ENCODE results near the gene KRTAP4-5. TPM values are rescaled to one million over a fixed set of nuclear protein-coding genes. Genes with fewer than 3 reads are reported as not detected.
"Not testable (repeated sequence)": the region's sequence is repeated elsewhere in the genome, so short reads cannot be mapped to it uniquely, and the experiment has no call there.

The KRTAP4-5 gene
- total RNA-seq, 3 donors from 2014 or later (not counting 1 experiment from before 2014, with no cell fraction given), result not detected

- DNase-seq (no peak), ATAC-seq (no peak)
- peaks cover 10 to 26% of the 10 kb centered on the region in 2 donors for H3K27me3 Mint-ChIP-seq (ENCODE audit: low read depth in 2 of 2)
- 88% methylated on average over 5 of the region's 7 CpGs for WGBS (ENCODE audit: insufficient coverage)
- H3K27ac Mint-ChIP-seq, result no peak overlapping the region
- Histone ChIP-seq H3K4me3 (ENCODE audit: low read length) (no peak overlapping the region), H3K27me3 (ENCODE audit: control insufficient read depth, insufficient read depth, low read length) (no peaks in the 10 kb centered on the region), H3K27ac (ENCODE audit: low read length) (no peak overlapping the region), H3K4me1 (ENCODE audit: control insufficient read depth, insufficient read depth, low read length) (no peaks in the 10 kb centered on the region), H3K9me3 (ENCODE audit: control insufficient read depth, insufficient read depth, low read length) (no peaks in the 10 kb centered on the region), H3K36me3 (ENCODE audit: control insufficient read depth, insufficient read depth, low read length) (no peaks in the 10 kb centered on the region)
- H3K9me3 Mint-ChIP-seq, result no peaks in the 10 kb centered on the region
- no peaks in the 10 kb centered on the region for H3K4me1 Mint-ChIP-seq
- TF ChIP-seq CTCF (IDR thresholded peaks at IDR 0.05), result no peak
- H3K4me3 Mint-ChIP-seq, result no peak overlapping the region
- no peaks in the 10 kb centered on the region for H3K36me3 Mint-ChIP-seq
- intact Hi-C loops (cut with micrococcal nuclease), result no loop called here
Observed at GRCh38 chr17:41163828-41164227, 14.2 kb upstream of the KRTAP4-5 start.

GRCh38 chr17:41160648-41161047 lies 11.0 kb upstream of the KRTAP4-5 start, which contains the start of gene KRTAP4-4:
Gene KRTAP4-4 (minus strand): TSS chr17:41160748. CDS start chr17:41160691, 57 bp downstream.
- Histone ChIP-seq H3K4me1 (ENCODE audit: control insufficient read depth, insufficient read depth, low read length) (no peaks in the 10 kb centered on the region), H3K9me3 (ENCODE audit: control insufficient read depth, insufficient read depth, low read length) (no peaks in the 10 kb centered on the region), H3K27ac (ENCODE audit: low read length) (no peak within 1 kb of the TSS), H3K27me3 (ENCODE audit: control insufficient read depth, insufficient read depth, low read length) (peaks cover 14% of the 10 kb centered on the region), H3K4me3 (ENCODE audit: low read length) (no peak within 1 kb of the TSS), H3K36me3 (ENCODE audit: control insufficient read depth, insufficient read depth, low read length) (no peaks in the 10 kb centered on the region)
- DNase-seq (no peak), ATAC-seq (no peak)
- Mint-ChIP-seq H3K36me3 (no peaks in the 10 kb centered on the region), H3K4me3 (no peak within 1 kb of the TSS), H3K27ac (no peak within 1 kb of the TSS), H3K4me1 (no peaks in the 10 kb centered on the region), H3K27me3 (ENCODE audit: low read depth in 2 of 2) (peaks cover 25 to 50% of the 10 kb centered on the region in 2 donors), H3K9me3 (no peaks in the 10 kb centered on the region)
- 92% methylated on average over 1 of the region's 1 CpG for whole genome bisulfite sequencing (ENCODE audit: insufficient coverage)
- no peak for TF ChIP-seq CTCF (IDR thresholded peaks at IDR 0.05)
- intact Hi-C loops (cut with micrococcal nuclease), result no loop called here

GRCh38 chr17:41160190-41160589 lies 10.6 kb upstream of the KRTAP4-5 start:
- intact Hi-C loops (cut with micrococcal nuclease); ATAC-seq; H3K36me3 Mint-ChIP-seq; H3K9me3 ChIP-seq (ENCODE audit: control insufficient read depth, insufficient read depth, low read length); DNase-seq; H3K27ac ChIP-seq (ENCODE audit: low read length); H3K4me1 Mint-ChIP-seq; H3K9me3 Mint-ChIP-seq; H3K36me3 ChIP-seq (ENCODE audit: control insufficient read depth, insufficient read depth, low read length); H3K4me3 ChIP-seq (ENCODE audit: low read length); H3K4me1 ChIP-seq (ENCODE audit: control insufficient read depth, insufficient read depth, low read length); H3K4me3 Mint-ChIP-seq; H3K27ac Mint-ChIP-seq: not testable (repeated sequence)
- peaks cover 16% of the 10 kb centered on the region for H3K27me3 ChIP-seq (ENCODE audit: control insufficient read depth, insufficient read depth, low read length)
- H3K27me3 Mint-ChIP-seq (ENCODE audit: low read depth in 2 of 2), result peaks cover 25 to 55% of the 10 kb centered on the region in 2 donors
- WGBS (ENCODE audit: insufficient coverage), result 93% methylated on average over 3 of the region's 3 CpGs

- no peaks in the 10 kb centered on the region for H3K4me1 Mint-ChIP-seq
- Histone ChIP-seq H3K4me1 (ENCODE audit: control insufficient read depth, insufficient read depth, low read length) (no peaks in the 10 kb centered on the region), H3K4me3 (ENCODE audit: low read length) (no peak overlapping the region), H3K36me3 (ENCODE audit: control insufficient read depth, insufficient read depth, low read length) (no peaks in the 10 kb centered on the region), H3K27ac (ENCODE audit: low read length) (no peak overlapping the region), H3K9me3 (ENCODE audit: control insufficient read depth, insufficient read depth, low read length) (no peaks in the 10 kb centered on the region), H3K27me3 (ENCODE audit: control insufficient read depth, insufficient read depth, low read length) (peaks cover 16% of the 10 kb centered on the region)
- no peak overlapping the region for H3K4me3 Mint-ChIP-seq
- WGBS (ENCODE audit: insufficient coverage), result 37% methylated on average over 2 of the region's 2 CpGs
- peaks cover 39 to 49% of the 10 kb centered on the region in 2 donors for H3K27me3 Mint-ChIP-seq (ENCODE audit: low read depth in 2 of 2)
- intact Hi-C loops (cut with micrococcal nuclease), result no loop called here
- DNase-seq (no peak), ATAC-seq (no peak)
- H3K9me3 Mint-ChIP-seq, result no peaks in the 10 kb centered on the region
- TF ChIP-seq CTCF (IDR thresholded peaks at IDR 0.05), result no peak
- no peaks in the 10 kb centered on the region for H3K36me3 Mint-ChIP-seq
- no peak overlapping the region for H3K27ac Mint-ChIP-seq
Observed at GRCh38 chr17:41153856-41154255, 4.2 kb upstream of the KRTAP4-5 start.

Measured in natural killer cell (primary cell).